Activated CD8-positive, alpha-beta T cell treated with anti-CD3 and anti-CD28 coated beads for 36 hours (primary cell): Measurements from ENCODE around the gene IGFLR1. TPM values are rescaled to one million over a fixed set of nuclear protein-coding genes. Genes with fewer than 3 reads are reported as not detected.

Experiments
- ATAC-seq: fragments of 200-7000 bp; cut with Tn5 transposase; one replicate; pipeline ENCODE4 v1.10.0; 2021; ENCODE audit warnings: mild to moderate bottlenecking, moderate library complexity
- CTCF ChIA-PET: fragments of 350-600 bp; sonication (Branson Sonifier 250); formaldehyde crosslinking; loops from one replicate; lab custom pipeline; 2021; ENCODE audit warnings: antibody characterized with exemption; lab: Charles Lee
- POLR2A ChIA-PET: fragments of 350-600 bp; sonication (Branson Sonifier 250); formaldehyde crosslinking; loops from one replicate; lab custom pipeline; 2021; ENCODE audit warnings: antibody characterized with exemption; lab: Charles Lee
- DNase-seq: peaks from one replicate; pipeline ENCODE4 v3.0.0-alpha.2; 2020
- H3K27ac Mint-ChIP-seq: one replicate; pipeline ENCODE4 v1.8.0; 2021; ENCODE audit warnings: mild to moderate bottlenecking, mixed read lengths
- H3K27me3 Mint-ChIP-seq: one replicate; pipeline ENCODE4 v1.8.0; 2021; ENCODE audit warnings: mixed read lengths
- H3K36me3 Mint-ChIP-seq: one replicate; pipeline ENCODE4 v1.8.0; 2021; ENCODE audit warnings: low read depth, mixed read lengths
- H3K4me1 Mint-ChIP-seq: one replicate; pipeline ENCODE4 v1.8.0; 2021; ENCODE audit warnings: low read depth, mixed read lengths
- H3K4me3 Mint-ChIP-seq: one replicate; pipeline ENCODE4 v1.8.0; 2021; ENCODE audit warnings: mild to moderate bottlenecking, moderate library complexity, mixed read lengths
- H3K9me3 Mint-ChIP-seq: one replicate; pipeline ENCODE4 v1.8.0; 2021; ENCODE audit warnings: mixed read lengths
- intact Hi-C: fragments of 100-400 bp; cut with micrococcal nuclease; formaldehyde crosslinking; loops from one replicate; pipeline ENCODE4 v1.10.0; 2022
- total RNA-seq, 2 experiments: library from RNA; stranded (reverse); gene quantifications; one replicate each; pipeline ENCODE4 v1.2.3, GENCODE V29; 2021
- TF ChIP-seq, protein P1 (sequence below): fragments of 200-600 bp; IDR thresholded peaks from one replicate; pipeline ENCODE4 v1.8.0; 2022; ENCODE audit warnings: antibody characterized with exemption, mild to moderate bottlenecking

The IGFLR1 gene
- total RNA-seq, 2 experiments from 2014 or later = 140 to 143 TPM

- DNase-seq = no peak
- peaks cover 2% of the 10 kb centered on the region for H3K9me3 Mint-ChIP-seq
- peaks cover 47% of the 10 kb centered on the region for H3K36me3 Mint-ChIP-seq
- ChIA-PET POLR2A (interaction anchor here (0.7 to 8.8 kb wide), 13 partner anchors 8 to 217 kb away, joined by 3 to 215 read pairs (median 4); partner anchors contain the start of genes HSPB6, IGFLR1, LIN37 and PROSER3), CTCF (interaction anchor here (1.0 to 6.4 kb wide), 8 partner anchors 14 to 69 kb away, joined by 3 to 137 read pairs (median 6); partner anchors contain the start of genes IGFLR1, LIN37, PSENEN and U2AF1L4)
- no peaks in the 10 kb centered on the region for H3K27me3 Mint-ChIP-seq
- TF ChIP-seq, protein P1, sequence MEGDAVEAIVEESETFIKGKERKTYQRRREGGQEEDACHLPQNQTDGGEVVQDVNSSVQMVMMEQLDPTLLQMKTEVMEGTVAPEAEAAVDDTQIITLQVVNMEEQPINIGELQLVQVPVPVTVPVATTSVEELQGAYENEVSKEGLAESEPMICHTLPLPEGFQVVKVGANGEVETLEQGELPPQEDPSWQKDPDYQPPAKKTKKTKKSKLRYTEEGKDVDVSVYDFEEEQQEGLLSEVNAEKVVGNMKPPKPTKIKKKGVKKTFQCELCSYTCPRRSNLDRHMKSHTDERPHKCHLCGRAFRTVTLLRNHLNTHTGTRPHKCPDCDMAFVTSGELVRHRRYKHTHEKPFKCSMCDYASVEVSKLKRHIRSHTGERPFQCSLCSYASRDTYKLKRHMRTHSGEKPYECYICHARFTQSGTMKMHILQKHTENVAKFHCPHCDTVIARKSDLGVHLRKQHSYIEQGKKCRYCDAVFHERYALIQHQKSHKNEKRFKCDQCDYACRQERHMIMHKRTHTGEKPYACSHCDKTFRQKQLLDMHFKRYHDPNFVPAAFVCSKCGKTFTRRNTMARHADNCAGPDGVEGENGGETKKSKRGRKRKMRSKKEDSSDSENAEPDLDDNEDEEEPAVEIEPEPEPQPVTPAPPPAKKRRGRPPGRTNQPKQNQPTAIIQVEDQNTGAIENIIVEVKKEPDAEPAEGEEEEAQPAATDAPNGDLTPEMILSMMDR = no peak
- intact Hi-C loops = loop anchor here (2.0 to 10.0 kb wide), 3 partner anchors 34 to 221 kb away; partner anchors contain the start of genes HCST, LIN37, LRFN3 and PSENEN
- H3K4me3 Mint-ChIP-seq = peak overlapping the region; percentile 83
- peak overlapping the region; percentile 100 for H3K27ac Mint-ChIP-seq
- peaks cover 31% of the 10 kb centered on the region for H3K4me1 Mint-ChIP-seq
- ATAC-seq = no peak
Observed at GRCh38 chr19:35713506-35713850, 28.8 kb downstream of the IGFLR1 start.

DNA sequence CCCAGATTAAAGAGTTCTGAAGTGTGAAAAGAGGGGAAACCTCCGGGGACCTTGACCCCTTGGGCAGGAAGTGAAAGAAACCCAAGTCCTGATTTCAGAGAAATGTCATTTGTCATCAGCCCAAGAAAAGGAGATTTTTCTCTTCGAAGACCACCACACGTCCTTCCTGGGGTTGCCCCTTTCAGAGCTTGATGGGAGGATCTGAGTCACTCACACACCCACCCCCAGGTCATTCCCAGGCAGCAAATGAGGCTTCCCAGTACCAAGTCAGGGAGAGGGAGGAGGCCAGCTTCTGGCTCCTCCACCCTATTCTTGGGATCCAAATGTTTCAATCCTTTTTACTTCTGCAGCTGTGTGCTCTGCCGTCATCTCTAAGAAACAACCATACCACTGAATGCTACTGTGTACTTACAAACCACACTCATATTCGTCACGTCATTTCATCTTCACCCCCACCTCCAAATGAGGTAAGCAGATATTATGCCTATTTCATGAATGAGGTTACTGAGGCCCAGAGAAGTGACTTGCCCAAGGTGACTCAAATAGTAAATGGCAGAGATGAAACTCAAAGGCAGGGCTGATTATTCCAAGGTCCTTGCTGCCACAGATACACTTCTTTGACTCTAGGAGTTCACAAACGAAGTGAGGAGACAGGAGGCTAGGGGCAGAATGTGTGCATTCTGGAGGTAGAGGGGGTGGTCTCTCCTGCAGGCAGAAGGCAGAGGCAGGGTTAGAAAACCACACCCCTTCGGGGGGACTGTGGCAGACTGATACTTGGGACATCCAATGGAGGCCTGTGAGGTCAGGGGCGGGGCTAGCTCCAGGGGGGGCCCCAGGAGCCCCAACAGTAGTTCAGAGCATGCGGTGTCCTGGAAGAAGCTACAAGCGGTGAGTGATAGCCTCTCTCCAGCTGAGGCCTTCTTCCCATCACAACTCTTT is 29.4 kb downstream of the IGFLR1 start:
- H3K36me3 Mint-ChIP-seq = peaks cover 46% of the 10 kb centered on the region
- ATAC-seq = peak; percentile 32
- H3K4me1 Mint-ChIP-seq = peaks cover 38% of the 10 kb centered on the region
- peak overlapping the region; percentile 100 for H3K27ac Mint-ChIP-seq
- DNase-seq = peak; percentile 95
- TF ChIP-seq, protein P1 = no peak
- H3K4me3 Mint-ChIP-seq = peak overlapping the region; percentile 83
- intact Hi-C loops = loop anchor here (2.0 to 10.0 kb wide), 3 partner anchors 34 to 222 kb away; partner anchors contain the start of genes HCST, LIN37, LRFN3 and PSENEN
- H3K27me3 Mint-ChIP-seq = no peaks in the 10 kb centered on the region
- ChIA-PET CTCF (interaction anchor here (1.0 to 6.4 kb wide), 8 partner anchors 14 to 69 kb away, joined by 3 to 137 read pairs (median 6); partner anchors contain the start of genes IGFLR1, LIN37, PSENEN and U2AF1L4), POLR2A (interaction anchor here (0.7 to 8.8 kb wide), 16 partner anchors 7 to 218 kb away, joined by 3 to 215 read pairs (median 4); partner anchors contain the start of genes HSPB6, IGFLR1, LIN37 and PROSER3)
- H3K9me3 Mint-ChIP-seq = peaks cover 2% of the 10 kb centered on the region

DNA sequence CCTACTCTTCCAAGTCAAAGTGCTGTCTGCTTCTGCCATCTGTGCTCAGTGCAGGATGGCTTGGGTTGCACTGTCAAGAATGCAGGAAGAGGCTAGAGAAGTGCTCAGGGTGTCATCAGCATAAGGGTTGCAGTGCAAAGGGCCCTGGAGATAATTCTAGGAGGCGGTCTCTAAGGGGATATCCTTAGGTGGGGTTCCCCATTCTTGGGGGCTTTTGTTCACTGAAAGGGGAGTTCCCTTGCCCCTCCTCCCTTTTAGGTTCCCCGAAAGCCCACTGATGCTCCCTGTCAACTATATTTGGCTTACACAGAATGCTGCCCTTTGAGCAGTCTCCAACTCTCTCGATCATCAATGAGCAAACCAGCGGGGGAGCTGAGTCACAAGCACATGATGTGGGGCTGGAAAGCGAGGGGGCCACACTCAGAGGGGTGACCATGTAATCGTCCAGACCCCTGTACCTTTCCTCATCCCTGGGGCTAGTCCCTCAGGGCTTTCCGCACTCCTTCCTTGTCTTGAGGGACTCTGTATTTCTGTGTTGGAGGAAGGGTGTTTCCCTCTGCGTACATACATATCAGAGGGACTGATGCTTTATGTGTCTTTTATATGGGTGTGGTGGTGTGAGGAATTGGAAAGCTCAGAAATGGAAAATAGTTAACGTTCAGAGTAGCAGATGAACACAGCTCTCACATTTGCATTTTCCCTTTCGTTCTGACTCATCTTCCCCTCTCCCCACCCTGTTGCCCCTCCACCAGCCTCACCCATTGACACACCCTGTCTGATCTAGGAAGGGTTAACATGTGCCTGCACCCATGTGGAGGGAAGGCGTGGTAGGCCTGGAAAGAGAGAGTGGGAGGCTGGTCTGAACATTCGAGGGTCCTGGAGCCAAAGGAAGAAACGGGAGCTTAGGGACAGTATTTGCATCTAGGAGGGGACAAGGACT is 31.2 kb downstream of the IGFLR1 start:
- Mint-ChIP-seq H3K36me3 (peaks cover 31% of the 10 kb centered on the region), H3K4me3 (peak overlapping the region; percentile 73), H3K27me3 (no peaks in the 10 kb centered on the region), H3K9me3 (peaks cover 2% of the 10 kb centered on the region), H3K4me1 (peaks cover 38% of the 10 kb centered on the region), H3K27ac (peak overlapping the region; percentile 100)
- ChIA-PET POLR2A (interaction anchor here (0.5 to 8.8 kb wide), 11 partner anchors 12 to 283 kb away, joined by 3 to 215 read pairs (median 3); partner anchors contain the start of genes IGFLR1, LIN37, PSENEN and U2AF1L4), CTCF (interaction anchor here (1.0 to 6.4 kb wide), 7 partner anchors 12 to 162 kb away, joined by 3 to 137 read pairs (median 4); partner anchors contain the start of genes COX6B1 and IGFLR1)
- peak; percentile 55 for ATAC-seq
- TF ChIP-seq, protein P1 = no peak
- DNase-seq = peak; percentile 95
- intact Hi-C loops = loop anchor here (2.0 to 10.0 kb wide), 3 partner anchors 14 to 224 kb away; partner anchors contain the start of genes LIN37, LRFN3, PSENEN and U2AF1L4

DNA sequence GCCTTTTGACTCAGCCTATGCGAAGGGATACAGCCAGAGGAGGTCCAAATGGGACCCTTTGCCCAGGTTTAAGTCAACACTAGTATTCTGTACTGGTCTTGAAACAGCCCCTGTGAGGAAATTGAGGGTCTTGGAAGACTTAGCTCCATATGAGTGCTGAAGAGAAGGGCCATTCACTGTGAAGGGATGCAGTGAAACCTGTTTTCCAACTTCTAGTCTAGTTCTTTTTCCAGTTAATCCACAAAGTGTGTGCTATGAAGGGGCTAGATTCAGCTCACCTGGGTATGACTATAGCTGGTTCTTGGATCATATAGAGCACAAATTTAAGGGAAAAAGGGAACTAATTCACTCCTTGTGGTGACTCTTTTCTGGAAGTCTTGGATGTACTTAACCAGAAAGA is 33.9 kb downstream of the IGFLR1 start:
- DNase-seq (no peak), ATAC-seq (no peak)
- no peak overlapping the region for H3K4me3 Mint-ChIP-seq
- no peaks in the 10 kb centered on the region for H3K27me3 Mint-ChIP-seq
- peaks cover 2% of the 10 kb centered on the region for H3K9me3 Mint-ChIP-seq
- TF ChIP-seq, protein P1 = no peak
- POLR2A ChIA-PET = interaction anchor here (0.8 to 8.8 kb wide), 3 partner anchors 9 to 36 kb away, joined by 3 to 215 read pairs (median 5); no protein-coding TSS in a partner anchor
- CTCF ChIA-PET = interaction anchor here (1.6 to 2.1 kb wide), 2 partner anchors 10 to 14 kb away, joined by 5 to 6 read pairs; no protein-coding TSS in a partner anchor
- peak overlapping the region; percentile 42 for H3K27ac Mint-ChIP-seq
- H3K4me1 Mint-ChIP-seq = peaks cover 39% of the 10 kb centered on the region
- intact Hi-C loops = no loop called here
- peaks cover 4% of the 10 kb centered on the region for H3K36me3 Mint-ChIP-seq
